ENCODE measurements around the gene KIF23.
"Not testable (repeated sequence)": the region's sequence is repeated elsewhere in the genome, so short reads cannot be mapped to it uniquely, and the experiment has no call there.

The KIF23 gene

GRCh38 chr15:69435985-69436384, 21.8 kb downstream of the KIF23 start:
- no peak for DNase-seq (ENCODE audit: low read depth)

GRCh38 chr15:69436951-69437350, 22.8 kb downstream of the KIF23 start:
- no peak for DNase-seq (ENCODE audit: low read depth)

DNA sequence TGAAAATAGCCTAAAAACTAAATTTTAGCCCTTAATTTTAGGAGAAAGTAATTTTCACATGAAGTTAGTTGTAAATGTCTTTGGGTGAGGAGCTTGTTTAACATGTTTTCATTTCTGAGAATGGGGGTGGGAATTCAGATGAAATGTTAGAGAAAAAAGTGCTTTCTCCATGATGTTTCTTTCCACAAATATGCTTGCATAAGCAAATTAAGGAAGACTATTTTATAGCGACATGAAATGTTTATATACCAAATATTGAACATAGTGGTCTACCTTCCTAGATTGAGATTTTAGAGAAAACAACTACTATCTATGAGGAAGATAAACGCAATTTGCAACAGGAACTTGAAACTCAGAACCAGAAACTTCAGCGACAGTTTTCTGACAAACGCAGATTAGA, 25.5 kb downstream of the KIF23 start:
- DNase-seq (ENCODE audit: low read depth) = no peak

DNA sequence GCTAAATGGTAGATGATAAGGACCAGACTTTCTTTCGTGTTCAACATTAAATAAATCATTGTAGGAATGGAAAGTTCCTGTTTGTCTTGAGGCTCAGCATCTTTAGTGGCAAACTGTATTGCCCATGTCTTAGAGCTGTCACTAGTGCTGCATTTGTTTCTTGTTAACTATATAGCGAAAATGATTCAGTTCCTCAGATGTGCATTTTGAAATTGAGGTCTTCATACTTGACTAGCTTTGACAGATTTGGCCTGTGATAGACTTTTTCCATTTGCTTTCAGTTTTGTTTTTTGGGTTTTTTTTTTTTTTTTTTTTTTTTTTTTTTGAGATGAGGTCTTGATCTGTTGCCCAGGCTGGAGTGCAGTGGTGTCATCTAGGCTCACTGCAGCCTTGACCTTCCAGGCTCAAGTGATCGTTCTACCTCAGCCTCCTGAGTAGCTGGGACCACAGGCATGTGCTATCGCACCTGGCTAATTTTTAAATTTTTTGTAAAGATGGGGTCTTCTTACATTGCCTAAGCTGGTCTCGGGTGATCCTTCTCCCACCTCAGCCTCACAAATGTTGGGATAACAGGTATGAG, 29.0 kb downstream of the KIF23 start:
- DNase-seq (ENCODE audit: low read depth) = no peak

DNA sequence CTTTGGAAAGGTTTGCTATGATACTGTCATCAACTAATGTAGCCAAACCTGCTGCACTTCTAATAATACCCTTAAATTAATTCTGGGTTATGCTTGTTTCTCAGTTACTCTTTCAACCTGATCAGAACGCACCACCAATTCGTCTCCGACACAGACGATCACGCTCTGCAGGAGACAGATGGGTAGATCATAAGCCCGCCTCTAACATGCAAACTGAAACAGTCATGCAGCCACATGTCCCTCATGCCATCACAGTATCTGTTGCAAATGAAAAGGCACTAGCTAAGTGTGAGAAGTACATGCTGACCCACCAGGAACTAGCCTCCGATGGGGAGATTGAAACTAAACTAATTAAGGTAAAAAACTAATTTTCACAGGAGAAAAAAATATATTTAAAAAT, 30.5 kb downstream of the KIF23 start:
- DNase-seq (ENCODE audit: low read depth) = no peak

GRCh38 chr15:69446953-69447352, 32.8 kb downstream of the KIF23 start:
- DNase-seq (ENCODE audit: low read depth) = no peak

- DNase-seq (ENCODE audit: low read depth) = not testable (repeated sequence)
Measured at GRCh38 chr15:69450221-69450620, 36.1 kb downstream of the KIF23 start.

GRCh38 chr15:69450968-69451695, 37.0 kb downstream of the KIF23 start:
- DNase-seq (ENCODE audit: low read depth) = no peak

DNA sequence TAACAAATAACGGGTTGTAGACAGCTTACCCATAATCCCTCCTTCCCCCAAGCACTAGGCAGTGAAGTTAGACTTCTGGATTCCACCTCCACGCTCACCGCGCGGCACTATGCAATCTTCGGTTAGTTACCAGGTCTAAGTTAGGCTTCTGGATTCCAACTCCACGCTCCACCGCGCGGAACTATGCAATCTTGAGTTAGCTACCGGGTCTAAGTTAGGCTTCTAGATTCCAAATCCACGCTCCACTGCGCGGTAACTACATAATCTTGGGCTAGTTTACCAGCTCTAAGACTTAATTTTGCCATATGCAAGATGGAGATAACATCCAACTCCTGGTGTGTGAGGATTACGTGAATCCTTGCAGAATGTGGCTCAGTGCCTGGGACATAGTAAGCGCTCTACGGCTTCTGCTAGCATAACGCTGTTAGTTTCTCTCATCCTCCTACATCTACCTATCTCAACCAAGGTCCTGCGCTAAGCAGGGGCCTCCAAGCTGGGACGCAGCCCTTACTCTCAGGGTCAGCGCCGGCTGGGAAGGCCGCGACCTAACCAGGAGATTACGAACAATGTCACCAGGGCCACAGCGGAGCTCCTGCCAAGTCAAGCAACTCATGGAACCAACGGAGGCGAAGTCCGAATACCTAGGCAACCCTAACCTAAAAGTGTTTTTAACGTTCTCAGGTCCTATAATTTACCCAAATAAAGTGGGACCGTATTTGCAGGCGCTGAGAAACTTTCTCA, 38.0 kb downstream of the KIF23 start:
- DNase-seq (ENCODE audit: low read depth) = peak; percentile 36

DNA sequence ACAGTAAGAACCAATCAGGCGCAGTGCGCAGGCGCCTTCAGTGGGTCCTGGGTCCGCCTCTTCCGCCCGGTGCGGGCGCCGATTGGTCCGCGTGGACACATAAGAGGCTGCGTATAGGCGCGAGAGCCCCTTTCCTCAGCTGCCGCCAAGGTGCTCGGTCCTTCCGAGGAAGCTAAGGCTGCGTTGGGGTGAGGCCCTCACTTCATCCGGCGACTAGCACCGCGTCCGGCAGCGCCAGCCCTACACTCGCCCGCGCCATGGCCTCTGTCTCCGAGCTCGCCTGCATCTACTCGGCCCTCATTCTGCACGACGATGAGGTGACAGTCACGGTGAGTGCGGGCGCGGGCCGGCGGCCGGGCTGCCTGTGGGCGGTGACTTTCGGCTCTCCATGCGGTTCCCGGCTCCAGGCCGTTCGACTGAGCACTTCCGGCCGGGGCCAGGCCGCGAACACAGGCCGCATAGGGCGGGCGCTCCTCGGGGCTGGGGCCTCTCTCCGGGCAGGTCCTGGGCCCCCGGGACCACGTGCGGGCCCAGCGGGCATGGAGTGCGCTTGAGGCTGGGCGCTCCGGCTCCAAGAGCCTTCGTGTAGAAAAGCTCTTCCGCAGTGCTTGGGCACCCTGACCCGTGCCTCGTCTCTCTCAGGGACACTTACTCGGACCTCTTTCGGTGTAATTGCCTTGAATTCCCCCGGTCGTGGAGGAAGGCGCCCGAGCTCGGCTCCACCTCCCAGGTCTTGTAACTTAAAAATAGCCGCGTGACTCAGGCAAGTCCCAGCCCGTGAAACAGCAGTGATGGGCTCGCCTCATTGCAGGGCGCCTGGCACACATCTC, 38.8 kb downstream of the KIF23 start, which contains the start of gene RPLP1:
Gene RPLP1 (plus strand): TSS at position 127 of the 830 bp plus-strand sequence. CDS start 131 bp downstream, at position 258.
- peak; percentile 95 for DNase-seq (ENCODE audit: low read depth)

GRCh38 chr15:69454953-69455352, 40.8 kb downstream of the KIF23 start:
- DNase-seq (ENCODE audit: low read depth) = no peak

- DNase-seq (ENCODE audit: low read depth) = peak; percentile 15
Measured at GRCh38 chr15:69456208-69457166, 42.3 kb downstream of the KIF23 start.

- peak; percentile 49 for DNase-seq (ENCODE audit: low read depth)
Measured at GRCh38 chr15:69457304-69458280, 43.4 kb downstream of the KIF23 start.

DNA sequence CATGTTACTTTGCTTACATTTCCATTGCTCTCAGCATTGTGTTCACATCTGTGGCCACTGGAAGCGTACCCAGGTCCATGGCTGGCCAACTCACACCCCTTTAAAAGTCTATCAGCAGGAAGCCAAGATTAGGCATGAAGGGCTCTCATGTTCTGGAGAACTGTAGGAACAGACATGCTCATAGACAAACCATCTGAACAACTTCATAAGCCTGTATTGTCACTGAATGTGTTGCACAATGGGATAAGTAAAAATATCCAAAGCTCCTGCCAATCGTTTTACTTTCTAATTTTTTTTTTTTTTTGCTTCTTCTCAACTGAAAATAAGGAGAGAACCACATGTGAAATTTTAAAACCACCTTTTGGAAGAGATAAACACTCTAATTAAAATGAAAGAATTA, 44.9 kb downstream of the KIF23 start:
- DNase-seq (ENCODE audit: low read depth) = no peak

DNA sequence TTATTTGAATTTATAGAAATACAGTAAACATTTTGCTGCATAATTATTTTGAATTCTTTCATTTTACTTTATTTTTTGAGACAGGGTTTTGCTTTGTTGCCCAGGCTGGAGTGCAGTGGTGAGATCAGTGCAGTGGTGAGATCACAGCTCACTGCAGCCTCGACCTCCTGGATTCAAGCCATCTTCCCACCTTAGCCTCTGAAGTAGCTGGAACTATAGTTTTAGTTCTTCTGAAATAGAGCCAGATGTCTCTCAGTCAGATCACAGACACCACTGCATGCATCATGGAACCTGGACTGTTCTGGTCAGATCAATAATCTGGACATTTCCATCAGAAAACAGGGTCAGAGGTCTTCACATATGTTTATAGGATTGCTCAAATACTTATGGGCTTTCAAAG, 46.3 kb downstream of the KIF23 start:
- no peak for DNase-seq (ENCODE audit: low read depth)

GRCh38 chr15:69462030-69462492, 47.9 kb downstream of the KIF23 start:
- DNase-seq (ENCODE audit: low read depth) = no peak

GRCh38 chr15:69462493-69463181, 48.5 kb downstream of the KIF23 start:
- DNase-seq (ENCODE audit: low read depth) = peak; percentile 98

GRCh38 chr15:69463182-69463756, 49.1 kb downstream of the KIF23 start:
- peak; percentile 14 for DNase-seq (ENCODE audit: low read depth)

- no peak for DNase-seq (ENCODE audit: low read depth)
Measured at GRCh38 chr15:69465253-69465652, 51.1 kb downstream of the KIF23 start.
